Dermis microvascular lymphatic vessel endothelial cell (primary cell): ENCODE data around the gene RTN4RL1. TPM values are rescaled to one million over a fixed set of nuclear protein-coding genes. Genes with fewer than 3 reads are reported as not detected.
"Not testable (repeated sequence)": the region's sequence is repeated elsewhere in the genome, so short reads cannot be mapped to it uniquely, and the experiment has no call there.

ENCODE experiments used
- DNase-seq, 2 donors: peaks; one replicate each; pipeline versions ENCODE4 v3.0.0 to v3.0.0-alpha.2; 2010; ENCODE audit warnings: low read depth in 2 of 2
- total RNA-seq: library from RNA; depleted of rRNA; stranded (reverse); fragments of >200 nt; gene quantifications from 2 replicates; pipeline ENCODE4 v1.2.1, GENCODE V29; 2014

RTN4RL1 gene
- total RNA-seq, 1 donor from 2014 or later = 0.26 TPM

DNA sequence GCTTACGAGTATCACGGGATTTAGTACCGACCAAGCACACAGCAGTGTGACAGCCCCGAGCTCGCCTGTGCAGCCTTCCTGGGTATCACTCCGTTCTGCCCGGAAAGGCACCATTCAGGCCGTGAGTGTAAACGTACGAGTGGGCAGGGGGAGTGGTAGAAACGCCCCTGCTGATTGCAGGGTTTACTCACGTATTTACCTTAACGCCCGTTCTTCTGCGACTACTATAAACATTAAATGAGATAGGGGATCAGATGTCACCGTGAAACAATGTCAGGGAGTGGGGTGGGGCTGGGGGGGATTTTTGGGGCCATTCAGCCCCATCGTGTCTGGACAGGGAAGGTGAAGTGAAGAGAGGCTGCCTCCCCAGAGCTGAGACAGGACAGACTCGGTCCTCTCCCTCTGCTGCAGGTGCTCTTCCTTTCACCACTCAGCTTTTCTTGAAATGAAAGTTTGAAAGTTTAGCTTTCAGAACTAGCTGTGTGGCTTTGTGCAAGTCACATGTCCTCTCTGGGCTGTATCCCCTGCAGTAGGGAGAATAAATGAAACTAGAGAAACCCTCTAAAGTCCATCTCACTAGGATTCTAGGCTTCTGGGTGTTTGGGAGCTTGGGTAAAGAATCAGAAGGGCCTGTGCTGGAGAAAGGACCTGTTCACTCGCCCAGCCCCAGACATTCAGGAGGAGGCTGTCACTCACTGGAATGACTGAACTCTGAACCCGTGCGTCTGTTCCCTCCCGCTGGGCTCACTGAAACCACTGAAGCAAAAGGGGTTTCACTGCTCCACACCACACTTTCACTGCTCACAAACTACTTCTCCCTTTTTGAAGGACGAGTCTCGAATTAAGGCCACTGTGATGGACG is 128.7 kb downstream of the RTN4RL1 start:
- DNase-seq = no peak

DNA sequence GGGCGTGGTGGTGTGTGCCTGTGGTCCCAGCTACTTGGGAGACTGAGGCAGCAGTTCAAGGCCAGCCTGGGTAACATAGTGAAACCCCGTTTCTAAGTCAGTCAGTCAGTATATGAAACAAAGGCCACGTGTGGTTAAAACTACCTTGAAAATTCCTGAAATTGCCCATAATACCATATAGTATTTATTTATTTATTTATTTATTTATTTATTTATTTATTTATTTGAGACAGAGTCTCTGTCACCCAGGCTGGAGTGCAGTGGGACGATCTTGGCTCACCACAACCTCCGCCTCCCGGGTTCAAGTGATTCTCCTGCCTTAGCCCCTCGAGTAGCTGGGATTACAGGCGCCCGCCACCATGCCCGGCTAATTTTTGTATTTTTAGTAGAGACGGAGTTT is 129.7 kb downstream of the RTN4RL1 start:
- DNase-seq = not testable (repeated sequence)

- no peak for DNase-seq
Measured at GRCh38 chr17:1894753-1895339, 130.3 kb downstream of the RTN4RL1 start.

DNA sequence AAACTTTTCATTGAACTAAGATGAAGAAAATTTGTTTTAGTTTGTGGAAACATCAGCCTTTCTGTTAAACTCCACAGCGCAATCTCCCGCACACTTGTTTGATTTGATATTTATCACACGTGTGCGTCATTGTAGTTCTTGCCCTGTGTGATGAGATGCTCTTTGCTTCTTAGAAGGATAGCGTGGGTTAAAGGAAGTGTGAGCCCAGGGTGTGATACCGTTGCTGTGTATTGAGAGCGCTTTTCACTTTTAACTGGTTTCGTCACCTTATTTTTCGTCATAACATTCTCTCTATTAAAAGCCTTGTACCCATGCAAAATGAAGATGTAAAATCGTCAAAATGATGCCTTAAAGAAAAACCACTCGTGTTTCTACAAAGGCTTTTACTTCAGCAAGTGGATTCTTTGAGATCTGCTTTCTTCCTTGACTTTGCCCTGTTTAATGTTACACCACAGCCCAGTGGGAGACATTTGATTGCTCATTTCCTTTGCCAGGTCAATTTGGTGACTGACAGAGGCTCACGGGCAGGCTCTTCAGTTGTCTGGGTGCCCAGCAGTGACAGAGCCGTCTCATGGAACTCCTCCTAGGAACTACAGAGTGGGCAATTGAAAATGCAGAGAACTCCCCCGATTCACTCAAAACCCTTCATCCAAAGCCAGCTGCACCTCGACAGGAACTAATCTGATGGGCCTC is 134.2 kb downstream of the RTN4RL1 start:
- no peak for DNase-seq

DNA sequence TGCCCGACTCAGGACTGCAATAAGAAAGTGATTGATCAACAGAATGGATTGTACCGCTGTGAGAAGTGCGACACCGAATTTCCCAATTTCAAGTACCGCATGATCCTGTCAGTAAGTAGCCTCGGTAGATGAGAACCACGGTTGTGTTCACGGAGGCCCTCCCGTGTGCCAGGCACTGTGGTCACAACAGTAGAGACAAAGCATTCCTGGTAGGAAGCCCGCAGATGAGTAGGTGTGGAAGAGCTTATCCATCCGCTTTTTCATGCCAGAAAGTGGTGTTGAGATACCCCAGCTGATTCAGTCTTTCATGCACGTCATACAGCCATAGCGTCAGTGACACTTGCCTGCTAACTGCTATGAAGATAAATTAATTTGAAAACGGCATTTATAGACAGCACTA is 136.4 kb downstream of the RTN4RL1 start:
- no peak for DNase-seq

Other genes with a start within 250 kb of the RTN4RL1 start
- 6.8 and 12.1 TPM in 2 replicates for gene SMYD4, start 195.4 kb downstream of the RTN4RL1 start, total RNA-seq
- 26.6 and 31.1 TPM in 2 replicates for gene RPA1, start 195.3 kb downstream of the RTN4RL1 start, total RNA-seq
- gene DPH1, start 4.8 kb upstream of the RTN4RL1 start, total RNA-seq = 9.9 and 13.5 TPM in 2 replicates
- gene OVCA2, start 16.7 kb upstream of the RTN4RL1 start, total RNA-seq = 52.1 and 55.8 TPM in 2 replicates
- gene HIC1, start 29.8 kb upstream of the RTN4RL1 start, total RNA-seq = 37.4 and 75.1 TPM in 2 replicates